H1 (cell line): Measurements from ENCODE around the gene PRRC2C. TPM values are rescaled to one million over a fixed set of nuclear protein-coding genes. Genes with fewer than 3 reads are reported as not detected.

Source experiments
- CTCF ChIA-PET: fragments of 300-600 bp; sonication (Branson Sonifier 250); formaldehyde crosslinking; loops from one replicate; lab custom pipeline; 2021; ENCODE audit not compliant: partially characterized antibody; lab: Charles Lee
- POLR2A ChIA-PET: fragments of 300-600 bp; sonication (Branson Sonifier 250); formaldehyde crosslinking; loops from one replicate; lab custom pipeline; 2021; ENCODE audit warnings: inconsistent platforms; ENCODE audit not compliant: partially characterized antibody; lab: Charles Lee
- DNase-seq, 2 experiments: peaks; one replicate each; pipeline versions ENCODE4 v3.0.0 to v3.0.0-alpha.2; 2010 to 2022; ENCODE audit warnings: low spot score in 2 of 2, low read depth in 1 of 2, mixed read lengths in 1 of 2
- FAIRE-seq: peaks from 2 replicates; lab custom pipeline; 2011; peaks lifted over from hg19 to GRCh38; lab: Jason Lieb, UNC
- H2AFZ ChIP-seq: 2 replicates; pipeline ENCODE4 v1.8.1; 2012; ENCODE audit warnings: low read length, inconsistent platforms
- H2AK5ac ChIP-seq: 2 replicates; pipeline ENCODE4 v1.6.1; 2013; ENCODE audit warnings: low read depth, low read length
- H2BK120ac ChIP-seq: replicated peaks from 2 replicates; pipeline ENCODE3; 2013; ENCODE audit warnings: low read depth, low read length, inconsistent platforms
- H2BK12ac ChIP-seq: 2 replicates; pipeline ENCODE4 v1.6.1; 2013; ENCODE audit warnings: low read depth, low read length
- H2BK15ac ChIP-seq: 2 replicates; pipeline ENCODE4 v1.6.1; 2013; ENCODE audit warnings: low read length
- H2BK20ac ChIP-seq: 2 replicates; pipeline ENCODE4 v1.6.1; 2013; ENCODE audit warnings: low read length
- H2BK5ac ChIP-seq: 2 replicates; pipeline ENCODE4 v1.6.1; 2013; ENCODE audit warnings: low read depth, low read length
- H3K14ac ChIP-seq: 2 replicates; pipeline ENCODE4 v1.6.1; 2013; ENCODE audit warnings: inconsistent platforms; ENCODE audit not compliant: insufficient read length
- H3K18ac ChIP-seq: 2 replicates; pipeline ENCODE4 v1.6.1; 2013; ENCODE audit warnings: low read length; ENCODE audit errors: extremely low read depth
- H3K23ac ChIP-seq: 2 replicates; pipeline ENCODE4 v1.6.1; 2013; ENCODE audit warnings: inconsistent platforms; ENCODE audit not compliant: insufficient read length
- H3K23me2 ChIP-seq: 2 replicates; pipeline ENCODE4 v1.6.1; 2013; ENCODE audit warnings: low read depth, low read length
- H3K27ac ChIP-seq: 2 replicates; pipeline ENCODE4 v1.6.1; 2011; ENCODE audit warnings: low read depth, low read length, inconsistent platforms
- H3K27me3 ChIP-seq, 4 experiments: replicated peaks in 1 of 4; 1 replicate in 1 of 4; 2 replicates in 3 of 4; pipeline versions ENCODE4 v1.6.1 to v1.8.1; 2011 to 2013; ENCODE audit warnings: low read length in 3 of 4, mild to moderate bottlenecking in 3 of 4, inconsistent platforms in 2 of 4, mixed read lengths in 2 of 4, moderate library complexity in 1 of 4; ENCODE audit not compliant: control insufficient read depth in 3 of 4, insufficient read depth in 3 of 4; ENCODE audit errors: extremely low read depth in 1 of 4
- H3K36me3 ChIP-seq, 4 experiments: 2 replicates each; pipeline versions ENCODE4 v1.6.1 to v1.8.1; 2011 to 2013; ENCODE audit warnings: mild to moderate bottlenecking in 4 of 4, low read length in 3 of 4, moderate library complexity in 2 of 4, control low read depth in 1 of 4, inconsistent platforms in 1 of 4; ENCODE audit not compliant: insufficient read depth in 4 of 4, control insufficient read depth in 2 of 4
- H3K4ac ChIP-seq: replicated peaks from 2 replicates; pipeline ENCODE3; 2013; ENCODE audit warnings: low read length, low read depth, mixed read lengths, inconsistent platforms; ENCODE audit not compliant: insufficient read length
- H3K4me1 ChIP-seq, 4 experiments: replicated peaks in 1 of 4; 1 replicate in 1 of 4; 2 replicates in 3 of 4; pipeline versions ENCODE4 v1.6.1 to v1.8.1; 2011 to 2013; ENCODE audit warnings: low read length in 3 of 4, inconsistent platforms in 2 of 4, mixed read lengths in 1 of 4; ENCODE audit not compliant: insufficient read depth in 4 of 4, control insufficient read depth in 3 of 4
- H3K4me2 ChIP-seq, 2 experiments: 2 replicates each; pipeline versions ENCODE4 v1.6.1 to v1.8.1; 2011 to 2013; ENCODE audit warnings: low read depth in 2 of 2, low read length in 2 of 2, control low read depth in 1 of 2, inconsistent platforms in 1 of 2, mild to moderate bottlenecking in 1 of 2; ENCODE audit not compliant: insufficient read depth in 1 of 2
- H3K4me3 ChIP-seq, 4 experiments: fragments of 200-600, 300-600 bp in 1 of 4; sonication (generic), shearing (Covaris generic), sonication (Bioruptor Twin) in 1 of 4; 2 replicates each; pipeline versions ENCODE4 v1.5.1 to v1.8.1; 2011 to 2016; ENCODE audit warnings: low read length in 4 of 4, low read depth in 3 of 4, control low read depth in 2 of 4, inconsistent platforms in 2 of 4, mild to moderate bottlenecking in 2 of 4, mixed read lengths in 1 of 4, moderate library complexity in 1 of 4; ENCODE audit not compliant: insufficient read depth in 2 of 4; ENCODE audit errors: extremely low read depth in 1 of 4
- H3K56ac ChIP-seq: replicated peaks from 2 replicates; pipeline ENCODE3; 2013; ENCODE audit warnings: low read depth, mild to moderate bottlenecking, mixed read lengths, low read length, inconsistent platforms; ENCODE audit not compliant: insufficient read length
- H3K79me1 ChIP-seq: 2 replicates; pipeline ENCODE4 v1.6.1; 2013; ENCODE audit warnings: low read depth, low read length, control low read depth
- H3K79me2 ChIP-seq, 2 experiments: 2 replicates each; pipeline versions ENCODE4 v1.6.1 to v1.8.1; 2012 to 2013; ENCODE audit warnings: low read length in 2 of 2, mild to moderate bottlenecking in 2 of 2, inconsistent platforms in 1 of 2; ENCODE audit not compliant: insufficient read depth in 2 of 2, control insufficient read depth in 1 of 2
- H3K9ac ChIP-seq, 4 experiments: replicated peaks in 1 of 4; 1 replicate in 1 of 4; 2 replicates in 3 of 4; pipeline versions ENCODE4 v1.6.1 to v1.8.1; 2011 to 2013; ENCODE audit warnings: low read depth in 3 of 4, low read length in 3 of 4, control low read depth in 2 of 4, mild to moderate bottlenecking in 2 of 4, moderate library complexity in 2 of 4, inconsistent platforms in 1 of 4; ENCODE audit errors: extremely low read depth in 1 of 4
- H3K9me3 ChIP-seq, 2 experiments: 2 replicates each; pipeline versions ENCODE4 v1.6.1 to v1.8.1; 2012 to 2013; ENCODE audit warnings: mild to moderate bottlenecking in 2 of 2, moderate library complexity in 2 of 2, control low read depth in 1 of 2, inconsistent platforms in 1 of 2, low read depth in 1 of 2, low read length in 1 of 2, mixed read lengths in 1 of 2; ENCODE audit not compliant: insufficient read depth in 2 of 2
- H4K20me1 ChIP-seq, 2 experiments: replicated peaks in 1 of 2; 2 replicates each; pipeline versions ENCODE3 to v1.8.1; 2011 to 2013; ENCODE audit warnings: inconsistent platforms in 2 of 2, low read length in 2 of 2, mild to moderate bottlenecking in 1 of 2; ENCODE audit not compliant: insufficient read depth in 2 of 2, control insufficient read depth in 1 of 2
- H4K5ac ChIP-seq: 2 replicates; pipeline ENCODE4 v1.6.1; 2013; ENCODE audit warnings: low read length, low read depth, mixed read lengths, inconsistent platforms; ENCODE audit not compliant: insufficient read length
- H4K8ac ChIP-seq: 2 replicates; pipeline ENCODE4 v1.8.0; 2013; ENCODE audit warnings: mild to moderate bottlenecking, moderate library complexity, low read length, inconsistent platforms; ENCODE audit not compliant: insufficient read depth; ENCODE audit errors: extremely low read depth
- H4K91ac ChIP-seq: replicated peaks from 2 replicates; pipeline ENCODE3; 2013; ENCODE audit warnings: low read length, mixed read lengths, inconsistent platforms; ENCODE audit not compliant: insufficient read length
- ASH2L ChIP-seq: fragments of 200-600, 300-600 bp; sonication (generic); IDR thresholded peaks from one replicate; pipeline ENCODE4 v1.7.1; 2017; ENCODE audit warnings: low read length
- CTBP2 ChIP-seq: IDR thresholded peaks from 2 replicates; pipeline ENCODE4 v1.7.0; 2011; ENCODE audit warnings: borderline replicate concordance, mild to moderate bottlenecking, moderate library complexity, mixed read lengths, low read length; ENCODE audit not compliant: insufficient read depth, insufficient read length
- HDAC2 ChIP-seq, 2 experiments: fragments of 300-600 bp in 1 of 2; sonication (generic) in 1 of 2; IDR thresholded peaks; 2 replicates each; pipeline ENCODE4 v1.6.1; 2011 to 2012; ENCODE audit warnings: low read depth in 2 of 2, low read length in 2 of 2, mild to moderate bottlenecking in 2 of 2, moderate library complexity in 2 of 2, borderline replicate concordance in 1 of 2, inconsistent platforms in 1 of 2
- HDAC6 ChIP-seq: IDR thresholded peaks from one replicate; pipeline ENCODE4 v1.7.1; 2012; ENCODE audit warnings: low read depth, mild to moderate bottlenecking, inconsistent platforms, low read length, moderate library complexity
- JUND ChIP-seq: IDR thresholded peaks from 2 replicates; pipeline ENCODE4 v1.6.1; 2011; ENCODE audit warnings: mild to moderate bottlenecking, improper control_type of control experiment, low read length
- PHF8 ChIP-seq: fragments of 200-600 bp; sonication (generic); conservative IDR thresholded peaks from 2 replicates; pipeline ENCODE4 v1.7.1; 2012; ENCODE audit warnings: low read depth, mild to moderate bottlenecking, inconsistent platforms, low read length, moderate library complexity
- RAD21 ChIP-seq, 2 experiments: IDR thresholded peaks in 1 of 2; conservative IDR thresholded peaks in 1 of 2; 2 replicates each; pipeline ENCODE4 v1.6.1; 2011; ENCODE audit warnings: low read depth in 2 of 2, low read length in 2 of 2, improper control_type of control experiment in 1 of 2, inconsistent platforms in 1 of 2, mild to moderate bottlenecking in 1 of 2, moderate library complexity in 1 of 2
- RNF2 ChIP-seq: fragments of 200-900, 300-1000 bp; sonication (generic); IDR thresholded peaks from 2 replicates; pipeline ENCODE4 v1.7.1; 2016; ENCODE audit warnings: borderline replicate concordance, low read depth, mild to moderate bottlenecking, antibody characterized with exemption, low read length; ENCODE audit not compliant: poor library complexity, severe bottlenecking; ENCODE audit errors: missing control alignments
- SUZ12 ChIP-seq: fragments of 200-600 bp; sonication (generic); IDR thresholded peaks from 2 replicates; pipeline ENCODE4 v1.6.1; 2012; ENCODE audit warnings: mild to moderate bottlenecking, inconsistent platforms, low read length, moderate library complexity, mixed read lengths
- YY1 ChIP-seq: IDR thresholded peaks from 2 replicates; pipeline ENCODE4 v1.6.1; 2011; ENCODE audit warnings: low read depth, mild to moderate bottlenecking, low read length
- WGBS, 2 experiments: shearing (Covaris generic) in 1 of 2; methylation state at CpG; one replicate each; pipeline versions ENCODE4 v1.1.6 to v1.1.7; 2013 to 2015; ENCODE audit warnings: low lambda C conversion rate in 2 of 2, mixed read lengths in 2 of 2, inconsistent platforms in 1 of 2, low coverage in 1 of 2, missing lambda C conversion rate in 1 of 2; ENCODE audit not compliant: insufficient replicate concordance in 2 of 2, insufficient coverage in 1 of 2, insufficient read length in 1 of 2; ENCODE audit errors: extremely low coverage in 1 of 2, missing lambda C conversion rate in 1 of 2; 5-methylcytosine and 5-hydroxymethylcytosine counted together
- polyA plus RNA-seq, 7 experiments: library from polyadenylated mRNA; depleted of rRNA in 3 of 7; stranded (reverse) in 5 of 7; unstranded in 2 of 7; fragments of >200 nt in 5 of 7; fragments of 200-250 nt in 2 of 7; gene quantifications; 1 replicate in 5 of 7; 2 replicates in 1 of 7; 4 replicates in 1 of 7; pipeline versions ENCODE4 v1.2.1 to v1.2.3, GENCODE V29; 2011 to 2013; ENCODE audit warnings: missing spikeins in 2 of 7, mixed read lengths in 2 of 7
- total RNA-seq: library from RNA; stranded (reverse); fragmentation: NEBNext Ultra II Directional; extraction: Animal tissue kit (Norgen Biotek cat#: 25700); gene quantifications from 2 replicates; pipeline ENCODE4 v1.2.1, GENCODE V29; 2021

The PRRC2C gene
- total and polyA plus RNA-seq, 2 of the 8 experiments (the other 6 are each of a cell fraction or from before 2014, with no cell fraction given), result 125 to 264 TPM

- no peak overlapping the region for H2BK15ac ChIP-seq
- H3K56ac ChIP-seq, result no peak overlapping the region
- H3K4ac ChIP-seq, result no peak overlapping the region
- FAIRE-seq, result no peak
- H3K36me3 ChIP-seq, result peaks cover 7 to 26% (median 19%) of the 10 kb centered on the region in 4 experiments
- H3K79me2 ChIP-seq, result no peaks in the 10 kb centered on the region
- no peak for TF ChIP-seq JUND
- no peak for TF ChIP-seq HDAC6
- no peak for TF ChIP-seq HDAC2 (IDR thresholded peaks at IDR 0.05; ENCODE audit: borderline replicate concordance in 1 of 2, low read depth in 2 of 2, low read length in 2 of 2)
- TF ChIP-seq SUZ12, result no peak
- no peak for TF ChIP-seq ASH2L
- TF ChIP-seq RNF2, result no peak
- no peak for TF ChIP-seq YY1
- no peak for TF ChIP-seq PHF8
- no peak for TF ChIP-seq CTBP2
- no peak for TF ChIP-seq RAD21 (IDR thresholded peaks at IDR 0.05 in 1 of 2, conservative IDR thresholded peaks at IDR 0.05 in 1 of 2; ENCODE audit: low read depth in 2 of 2, low read length in 2 of 2)
- TF ChIP-seq, all 59 proteins: peak for 0
- no peaks in the 10 kb centered on the region for H3K27me3 ChIP-seq
- H3K9ac ChIP-seq, result no peak overlapping the region
- no peak overlapping the region for H2AFZ ChIP-seq
- no peak overlapping the region for H2BK5ac ChIP-seq
- H3K4me2 ChIP-seq, result no peak overlapping the region
- no peak overlapping the region for H3K14ac ChIP-seq
- H3K9me3 ChIP-seq, result no peaks in the 10 kb centered on the region
- DNase-seq, result no peak
- no peak overlapping the region for H4K91ac ChIP-seq
- no peaks in the 10 kb centered on the region for H4K20me1 ChIP-seq
- ChIA-PET CTCF (interaction anchor here (1.1 kb wide), 1 partner anchor 16 kb away, joined by 3 read pairs; no protein-coding TSS in a partner anchor), POLR2A (interaction anchor here (1.7 to 3.3 kb wide), 2 partner anchors 8 to 13 kb away, joined by 3 to 10 read pairs; no protein-coding TSS in a partner anchor)
- no peaks in the 10 kb centered on the region for H3K79me1 ChIP-seq
- no peak overlapping the region for H3K23ac ChIP-seq
- H2BK12ac ChIP-seq, result no peak overlapping the region
- H2AK5ac ChIP-seq, result no peak overlapping the region
- H3K18ac ChIP-seq, result no peak overlapping the region
- H2BK120ac ChIP-seq, result no peak overlapping the region
- no peaks in the 10 kb centered on the region for H3K23me2 ChIP-seq
- no peak overlapping the region for H4K5ac ChIP-seq
- H2BK20ac ChIP-seq, result no peak overlapping the region
- H3K4me3 ChIP-seq, result no peak overlapping the region
- no peak overlapping the region for H4K8ac ChIP-seq
- WGBS, 2 experiments, result 84% methylated on average over 1 of the region's 1 CpG; no CpG with 5 or more reads in 1 of the 2 experiments
- no peaks in the 10 kb centered on the region for H3K4me1 ChIP-seq
- H3K27ac ChIP-seq, result no peak overlapping the region
These were observed 110.8 kb downstream of the PRRC2C start for GRCh38 chr1:171596119-171596518.
